H9 (cell line): ENCODE results near the gene EN1. TPM values are rescaled to one million over a fixed set of nuclear protein-coding genes. Genes with fewer than 3 reads are reported as not detected.

Source experiments
- DNase-seq: peaks from one replicate; pipeline ENCODE4 v3.0.0-alpha.2; 2017
- H2AFZ ChIP-seq: one replicate; pipeline ENCODE4 v1.6.1; 2013; ENCODE audit warnings: mild to moderate bottlenecking, low read length, control low read depth, moderate library complexity
- H2AK5ac ChIP-seq: 2 replicates; pipeline ENCODE4 v1.6.1; 2013; ENCODE audit warnings: low read length, control low read depth, mixed read lengths; ENCODE audit not compliant: insufficient read length
- H2BK120ac ChIP-seq: one replicate; pipeline ENCODE4 v1.6.1; 2013; ENCODE audit warnings: low read depth, mild to moderate bottlenecking, low read length, control low read depth, inconsistent platforms; ENCODE audit not compliant: poor library complexity, severe bottlenecking
- H2BK12ac ChIP-seq: 2 replicates; pipeline ENCODE4 v1.6.1; 2013; ENCODE audit warnings: low read length, control low read depth, mixed read lengths, low read depth; ENCODE audit not compliant: insufficient read length
- H2BK15ac ChIP-seq: 2 replicates; pipeline ENCODE4 v1.6.1; 2013; ENCODE audit warnings: low read depth, low read length, control low read depth
- H2BK20ac ChIP-seq: one replicate; pipeline ENCODE4 v1.6.1; 2013; ENCODE audit warnings: low read depth, mild to moderate bottlenecking, low read length, control low read depth, inconsistent platforms; ENCODE audit not compliant: poor library complexity, severe bottlenecking
- H2BK5ac ChIP-seq: 2 replicates; pipeline ENCODE4 v1.6.1; 2013; ENCODE audit warnings: low read length, control low read depth, mixed read lengths; ENCODE audit not compliant: insufficient read length
- H3K14ac ChIP-seq: 2 replicates; pipeline ENCODE4 v1.6.1; 2013; ENCODE audit warnings: low read length, control low read depth; ENCODE audit not compliant: insufficient read depth
- H3K18ac ChIP-seq: 2 replicates; pipeline ENCODE4 v1.6.1; 2013; ENCODE audit warnings: low read depth, mild to moderate bottlenecking, mixed read lengths, low read length, control low read depth; ENCODE audit not compliant: insufficient read length
- H3K23ac ChIP-seq: 2 replicates; pipeline ENCODE4 v1.6.1; 2013; ENCODE audit warnings: low read length, control low read depth, mixed read lengths, low read depth; ENCODE audit not compliant: insufficient read length
- H3K23me2 ChIP-seq: 2 replicates; pipeline ENCODE4 v1.6.1; 2013; ENCODE audit warnings: low read depth, mild to moderate bottlenecking, mixed read lengths, low read length, control low read depth; ENCODE audit not compliant: insufficient read length, poor library complexity, severe bottlenecking
- H3K27ac ChIP-seq: 2 replicates; pipeline ENCODE4 v1.5.1; 2013; ENCODE audit warnings: low read length, control low read depth, mixed read lengths, low read depth; ENCODE audit not compliant: insufficient read length
- H3K27me3 ChIP-seq: 2 replicates; pipeline ENCODE4 v1.6.1; 2013; ENCODE audit warnings: low read length, control low read depth, inconsistent platforms; ENCODE audit not compliant: insufficient read depth
- H3K4ac ChIP-seq: 2 replicates; pipeline ENCODE4 v1.6.1; 2013; ENCODE audit warnings: low read depth, mild to moderate bottlenecking, control low read depth, inconsistent platforms, low read length, moderate library complexity
- H3K4me1 ChIP-seq: 2 replicates; pipeline ENCODE4 v1.6.1; 2013; ENCODE audit warnings: low read length, control low read depth, inconsistent platforms; ENCODE audit not compliant: insufficient read depth
- H3K4me2 ChIP-seq: 2 replicates; pipeline ENCODE4 v1.6.1; 2013; ENCODE audit warnings: low read length, control low read depth, mixed read lengths; ENCODE audit not compliant: insufficient read length, insufficient read depth
- H3K56ac ChIP-seq: 2 replicates; pipeline ENCODE4 v1.6.1; 2013; ENCODE audit warnings: low read depth, mild to moderate bottlenecking, mixed read lengths, low read length, control low read depth; ENCODE audit not compliant: insufficient read length
- H3K79me1 ChIP-seq: 2 replicates; pipeline ENCODE4 v1.6.1; 2013; ENCODE audit warnings: low read depth, mild to moderate bottlenecking, moderate library complexity, low read length, control low read depth, inconsistent platforms; ENCODE audit not compliant: insufficient read depth, poor library complexity, severe bottlenecking
- H3K79me2 ChIP-seq: 2 replicates; pipeline ENCODE4 v1.6.1; 2013; ENCODE audit warnings: low read length, control low read depth, inconsistent platforms; ENCODE audit not compliant: insufficient read depth
- H3K9ac ChIP-seq: 2 replicates; pipeline ENCODE4 v1.6.1; 2013; ENCODE audit warnings: low read length, control low read depth, mixed read lengths; ENCODE audit not compliant: insufficient read length; ENCODE audit errors: extremely low read depth
- H3K9me3 ChIP-seq: one replicate; pipeline ENCODE4 v1.6.1; 2013; ENCODE audit warnings: low read depth, low read length, inconsistent platforms; ENCODE audit not compliant: control insufficient read depth
- H3T11ph ChIP-seq: one replicate; pipeline ENCODE4 v1.6.1; 2013; ENCODE audit warnings: mild to moderate bottlenecking, low read length, control low read depth, inconsistent platforms
- H4K20me1 ChIP-seq: one replicate; pipeline ENCODE4 v1.6.1; 2013; ENCODE audit not compliant: control insufficient read depth, insufficient read length, insufficient read depth
- H4K5ac ChIP-seq: 2 replicates; pipeline ENCODE4 v1.6.1; 2013; ENCODE audit warnings: low read depth, mild to moderate bottlenecking, mixed read lengths, low read length, control low read depth; ENCODE audit not compliant: insufficient read length
- H4K8ac ChIP-seq: replicated peaks from 2 replicates; pipeline ENCODE4 v1.6.1; 2013; ENCODE audit warnings: low read length, control low read depth, mixed read lengths, low read depth; ENCODE audit not compliant: insufficient read length
- H4K91ac ChIP-seq: 2 replicates; pipeline ENCODE4 v1.6.1; 2013; ENCODE audit warnings: low read depth, mild to moderate bottlenecking, moderate library complexity, mixed read lengths, low read length, control low read depth; ENCODE audit not compliant: insufficient read length
- H3K27ac Mint-ChIP-seq, 3 experiments: 2 replicates in 2 of 3; 3 replicates in 1 of 3; pipeline ENCODE4 v1.8.0; 2020 to 2021; ENCODE audit warnings: mixed read lengths in 3 of 3, mild to moderate bottlenecking in 1 of 3, moderate library complexity in 1 of 3
- H3K27me3 Mint-ChIP-seq: 2 replicates; pipeline ENCODE4 v1.8.0; 2021; ENCODE audit warnings: low read depth, mild to moderate bottlenecking, moderate library complexity, mixed read lengths
- H3K36me3 Mint-ChIP-seq, 3 experiments: 2 replicates in 2 of 3; 3 replicates in 1 of 3; pipeline ENCODE4 v1.8.0; 2020 to 2021; ENCODE audit warnings: low read depth in 3 of 3, mixed read lengths in 3 of 3; ENCODE audit not compliant: insufficient read depth in 1 of 3
- H3K4me1 Mint-ChIP-seq, 2 experiments: 2 replicates each; pipeline ENCODE4 v1.8.0; 2020; ENCODE audit warnings: mixed read lengths in 2 of 2
- H3K4me3 Mint-ChIP-seq, 2 experiments: 2 replicates in 1 of 2; 3 replicates in 1 of 2; pipeline ENCODE4 v1.8.0; 2020 to 2021; ENCODE audit warnings: mild to moderate bottlenecking in 2 of 2, mixed read lengths in 2 of 2, moderate library complexity in 1 of 2
- H3K9me3 Mint-ChIP-seq, 2 experiments: 2 replicates in 1 of 2; 3 replicates in 1 of 2; pipeline ENCODE4 v1.8.0; 2020; ENCODE audit warnings: mild to moderate bottlenecking in 2 of 2, mixed read lengths in 2 of 2, moderate library complexity in 1 of 2
- WGBS: extraction: QIAGEN DNeasy Blood & Tissue Kit; methylation state at CpG from one replicate; pipeline ENCODE4 v1.1.7; 2013; ENCODE audit warnings: missing lambda C conversion rate, low lambda C conversion rate, mixed read lengths; ENCODE audit not compliant: insufficient read length; ENCODE audit errors: extremely low coverage; 5-methylcytosine and 5-hydroxymethylcytosine counted together
- total RNA-seq: library from RNA; stranded (reverse); gene quantifications from 2 replicates; pipeline ENCODE4 v1.2.1, GENCODE V29; 2021
- TF ChIP-seq, protein P1 (sequence below): fragments of 200-600 bp; sonication (generic); conservative IDR thresholded peaks from 3 replicates; pipeline ENCODE4 v1.8.0; 2021; ENCODE audit warnings: antibody characterized with exemption, mild to moderate bottlenecking

Gene EN1
- total RNA-seq, 1 experiment from 2014 or later, result not detected

DNA sequence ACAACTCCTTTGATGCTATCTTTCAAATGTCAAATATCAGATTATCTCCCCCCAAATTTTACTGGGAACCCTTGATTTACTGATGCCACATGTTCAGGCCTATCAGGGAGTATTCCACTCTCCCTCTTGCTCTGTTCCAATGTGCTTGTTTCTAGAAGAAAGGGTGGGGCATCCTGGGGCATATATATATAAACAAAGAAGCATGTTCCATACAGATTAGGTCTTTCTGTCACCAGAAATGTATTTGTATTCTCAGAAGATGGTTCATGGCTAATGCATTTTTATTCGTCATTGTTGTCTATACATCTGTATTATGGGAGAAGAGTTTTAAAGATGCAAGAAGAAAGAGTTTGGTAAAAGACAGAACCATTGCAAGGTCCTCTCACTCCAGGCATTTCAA lies 24.9 kb downstream of the EN1 start:
- no peaks in the 10 kb centered on the region for H4K20me1 ChIP-seq
- H4K8ac ChIP-seq, result no peak overlapping the region
- H3K9me3 ChIP-seq, result no peaks in the 10 kb centered on the region
- Mint-ChIP-seq H3K4me1 (peaks cover 7 to 31% of the 10 kb centered on the region in 2 experiments), H3K27me3 (peaks cover 69% of the 10 kb centered on the region), H3K9me3 (no peaks in the 10 kb centered on the region), H3K4me3 (no peak overlapping the region), H3K27ac (no peak overlapping the region), H3K36me3 (no peaks in the 10 kb centered on the region)
- no peak overlapping the region for H3K23ac ChIP-seq
- no peak overlapping the region for H3K56ac ChIP-seq
- H3K14ac ChIP-seq, result no peak overlapping the region
- H2BK15ac ChIP-seq, result no peak overlapping the region
- no peak overlapping the region for H3K4ac ChIP-seq
- TF ChIP-seq, protein P1, sequence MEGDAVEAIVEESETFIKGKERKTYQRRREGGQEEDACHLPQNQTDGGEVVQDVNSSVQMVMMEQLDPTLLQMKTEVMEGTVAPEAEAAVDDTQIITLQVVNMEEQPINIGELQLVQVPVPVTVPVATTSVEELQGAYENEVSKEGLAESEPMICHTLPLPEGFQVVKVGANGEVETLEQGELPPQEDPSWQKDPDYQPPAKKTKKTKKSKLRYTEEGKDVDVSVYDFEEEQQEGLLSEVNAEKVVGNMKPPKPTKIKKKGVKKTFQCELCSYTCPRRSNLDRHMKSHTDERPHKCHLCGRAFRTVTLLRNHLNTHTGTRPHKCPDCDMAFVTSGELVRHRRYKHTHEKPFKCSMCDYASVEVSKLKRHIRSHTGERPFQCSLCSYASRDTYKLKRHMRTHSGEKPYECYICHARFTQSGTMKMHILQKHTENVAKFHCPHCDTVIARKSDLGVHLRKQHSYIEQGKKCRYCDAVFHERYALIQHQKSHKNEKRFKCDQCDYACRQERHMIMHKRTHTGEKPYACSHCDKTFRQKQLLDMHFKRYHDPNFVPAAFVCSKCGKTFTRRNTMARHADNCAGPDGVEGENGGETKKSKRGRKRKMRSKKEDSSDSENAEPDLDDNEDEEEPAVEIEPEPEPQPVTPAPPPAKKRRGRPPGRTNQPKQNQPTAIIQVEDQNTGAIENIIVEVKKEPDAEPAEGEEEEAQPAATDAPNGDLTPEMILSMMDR, result no peak
- no peak overlapping the region for H4K5ac ChIP-seq
- H3T11ph ChIP-seq, result no peak overlapping the region
- no peak overlapping the region for H2BK5ac ChIP-seq
- no peaks in the 10 kb centered on the region for H3K4me1 ChIP-seq
- no peaks in the 10 kb centered on the region for H3K23me2 ChIP-seq
- no peak overlapping the region for H2BK120ac ChIP-seq
- H3K27me3 ChIP-seq, result no peaks in the 10 kb centered on the region
- no peak overlapping the region for H2AK5ac ChIP-seq
- no peak overlapping the region for H4K91ac ChIP-seq
- no peak overlapping the region for H3K18ac ChIP-seq
- no peak for DNase-seq
- no peaks in the 10 kb centered on the region for H3K79me2 ChIP-seq
- no peak overlapping the region for H2BK20ac ChIP-seq
- no peak overlapping the region for H2BK12ac ChIP-seq
- no peak overlapping the region for H3K27ac ChIP-seq
- H3K79me1 ChIP-seq, result no peaks in the 10 kb centered on the region
- H2AFZ ChIP-seq, result no peak overlapping the region
- WGBS, result no CpG with 5 or more reads among the region's 1 CpG
- no peak overlapping the region for H3K4me2 ChIP-seq
- no peak overlapping the region for H3K9ac ChIP-seq
